HepG2 (cell line): Measurements from ENCODE around the gene HAP1. TPM values are rescaled to one million over a fixed set of nuclear protein-coding genes. Genes with fewer than 3 reads are reported as not detected.

ENCODE experiments used
- ADNP ChIP-seq: sonication (generic); formaldehyde crosslinking; IDR thresholded peaks from 2 replicates; pipeline ENCODE4 v1.4.0; 2020; ENCODE audit warnings: missing genetic modification reagents
- CC2D1A ChIP-seq: sonication (generic); formaldehyde crosslinking; IDR thresholded peaks from 2 replicates; pipeline ENCODE4 v1.8.1; 2023; ENCODE audit warnings: mild to moderate bottlenecking, missing genetic modification reagents
- FOXO1 ChIP-seq: sonication (generic); formaldehyde crosslinking; IDR thresholded peaks from 2 replicates; pipeline ENCODE4 v1.4.0; 2020; ENCODE audit warnings: missing genetic modification reagents
- GPN1 ChIP-seq: sonication (generic); formaldehyde crosslinking; IDR thresholded peaks from 2 replicates; pipeline ENCODE4 v1.5.1; 2020; ENCODE audit warnings: missing genetic modification reagents, borderline replicate concordance
- HMGA1 ChIP-seq: sonication (generic); formaldehyde crosslinking; conservative IDR thresholded peaks from 2 replicates; pipeline ENCODE4 v1.4.0; 2020; ENCODE audit warnings: missing genetic modification reagents
- HNRNPK ChIP-seq: fragments of 200-400 bp; formaldehyde crosslinking; IDR thresholded peaks from 2 replicates; pipeline ENCODE4 v1.6.1; 2018; ENCODE audit warnings: low read length, low read depth, moderate library complexity, mild to moderate bottlenecking; ENCODE audit not compliant: poor library complexity, severe bottlenecking
- HNRNPLL ChIP-seq: fragments of 200-400 bp; formaldehyde crosslinking; IDR thresholded peaks from 2 replicates; pipeline ENCODE4 v1.6.1; 2017; ENCODE audit warnings: mild to moderate bottlenecking, low read depth, low read length; ENCODE audit not compliant: poor library complexity, severe bottlenecking
- HOXA5 ChIP-seq: sonication (generic); formaldehyde crosslinking; IDR thresholded peaks from 2 replicates; pipeline ENCODE4 v1.4.0; 2020; ENCODE audit warnings: missing genetic modification reagents
- RARA ChIP-seq: IDR thresholded peaks from 2 replicates; pipeline ENCODE4 v1.6.1; 2016; ENCODE audit warnings: missing genetic modification reagents, missing compliant biosample characterization
- SRSF9 ChIP-seq: fragments of 200-400 bp; formaldehyde crosslinking; IDR thresholded peaks from 2 replicates; pipeline ENCODE4 v1.6.1; 2018; ENCODE audit warnings: borderline replicate concordance, mild to moderate bottlenecking, low read depth, low read length; ENCODE audit not compliant: insufficient read depth, poor library complexity, severe bottlenecking
- TARDBP ChIP-seq: sonication (generic); formaldehyde crosslinking; IDR thresholded peaks from 2 replicates; pipeline ENCODE4 v1.8.0; 2022; ENCODE audit warnings: mild to moderate bottlenecking, missing genetic modification reagents
- TEAD3 ChIP-seq: optimal IDR thresholded peaks from 2 replicates; pipeline ENCODE3; 2016; ENCODE audit warnings: borderline replicate concordance
- TP53 ChIP-seq: sonication (generic); formaldehyde crosslinking; conservative IDR thresholded peaks from 2 replicates; pipeline ENCODE4 v1.4.0; 2020; ENCODE audit warnings: missing genetic modification reagents
- XRCC5 ChIP-seq: fragments of 200-400 bp; formaldehyde crosslinking; optimal IDR thresholded peaks from 2 replicates; pipeline ENCODE3; 2017; ENCODE audit warnings: mild to moderate bottlenecking, low read length
- ZMAT3 ChIP-seq: sonication (generic); formaldehyde crosslinking; conservative IDR thresholded peaks from 2 replicates; pipeline ENCODE4 v1.7.0; 2021; ENCODE audit warnings: missing genetic modification reagents
- ZNF549 ChIP-seq: sonication (generic); formaldehyde crosslinking; IDR thresholded peaks from 2 replicates; pipeline ENCODE4 v1.5.0; 2020; ENCODE audit warnings: missing genetic modification reagents
- ZNF639 ChIP-seq: conservative IDR thresholded peaks from 2 replicates; pipeline ENCODE4 v1.6.1; 2018; ENCODE audit warnings: missing genetic modification reagents
- ZNF850 ChIP-seq: sonication (generic); formaldehyde crosslinking; conservative IDR thresholded peaks from 2 replicates; pipeline ENCODE4 v1.9.0; 2021; ENCODE audit warnings: mild to moderate bottlenecking, missing genetic modification reagents
- polyA plus RNA-seq, 8 experiments: library from polyadenylated mRNA; depleted of rRNA in 3 of 8; stranded (reverse) in 7 of 8; unstranded in 1 of 8; fragments of >200 nt; fragmentation: Illumina TruSeq in 4 of 8; extraction: Trizol in 4 of 8; gene quantifications; 2 replicates each; pipeline versions ENCODE4 v1.2.1 to v1.2.3, GENCODE V29; 2011 to 2016; ENCODE audit warnings: low read depth in 4 of 8, missing spikeins in 1 of 8, mixed read lengths in 1 of 8; ENCODE audit not compliant: insufficient read depth in 1 of 8
- total RNA-seq, 5 experiments: library from RNA; depleted of rRNA; stranded (reverse); fragments of >200 nt; fragmentation: Illumina TruSeq; extraction: Trizol; gene quantifications; 2 replicates each; pipeline ENCODE4 v1.2.3, GENCODE V29; 2016; ENCODE audit warnings: low read depth in 1 of 5
- TF ChIP-seq, protein P1 (sequence below): sonication (generic); formaldehyde crosslinking; IDR thresholded peaks from 2 replicates; pipeline ENCODE4 v1.4.0; 2020; ENCODE audit warnings: missing genetic modification reagents
- TF ChIP-seq, protein P2 (sequence below): sonication (generic); formaldehyde crosslinking; IDR thresholded peaks from 2 replicates; pipeline ENCODE4 v1.4.0; 2020; ENCODE audit warnings: mild to moderate bottlenecking, missing genetic modification reagents

The HAP1 gene
- total and polyA plus RNA-seq, 2 of the 13 experiments (the other 11 are each of a cell fraction or from before 2014, with no cell fraction given) = 0.07 TPM

- TF ChIP-seq, protein P1, sequence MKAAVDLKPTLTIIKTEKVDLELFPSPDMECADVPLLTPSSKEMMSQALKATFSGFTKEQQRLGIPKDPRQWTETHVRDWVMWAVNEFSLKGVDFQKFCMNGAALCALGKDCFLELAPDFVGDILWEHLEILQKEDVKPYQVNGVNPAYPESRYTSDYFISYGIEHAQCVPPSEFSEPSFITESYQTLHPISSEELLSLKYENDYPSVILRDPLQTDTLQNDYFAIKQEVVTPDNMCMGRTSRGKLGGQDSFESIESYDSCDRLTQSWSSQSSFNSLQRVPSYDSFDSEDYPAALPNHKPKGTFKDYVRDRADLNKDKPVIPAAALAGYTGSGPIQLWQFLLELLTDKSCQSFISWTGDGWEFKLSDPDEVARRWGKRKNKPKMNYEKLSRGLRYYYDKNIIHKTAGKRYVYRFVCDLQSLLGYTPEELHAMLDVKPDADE = no peak; the same call in 1 of the 2 replicates
- TF ChIP-seq ADNP (CRISPR knock-in tag) = no peak
- peak; percentile 94 for TF ChIP-seq HOXA5
- TF ChIP-seq ZNF639 (CRISPR knock-in tag) = no peak
- TF ChIP-seq TP53 (CRISPR knock-in tag) = no peak
- no peak for TF ChIP-seq ZNF549
- TF ChIP-seq HNRNPK = no peak
- 0 out of 2 replicates have a peak, but pooled peaks have one; percentile 15 for TF ChIP-seq ZNF850
- no peak for TF ChIP-seq HMGA1
- no peak for TF ChIP-seq SRSF9
- TF ChIP-seq, protein P2, sequence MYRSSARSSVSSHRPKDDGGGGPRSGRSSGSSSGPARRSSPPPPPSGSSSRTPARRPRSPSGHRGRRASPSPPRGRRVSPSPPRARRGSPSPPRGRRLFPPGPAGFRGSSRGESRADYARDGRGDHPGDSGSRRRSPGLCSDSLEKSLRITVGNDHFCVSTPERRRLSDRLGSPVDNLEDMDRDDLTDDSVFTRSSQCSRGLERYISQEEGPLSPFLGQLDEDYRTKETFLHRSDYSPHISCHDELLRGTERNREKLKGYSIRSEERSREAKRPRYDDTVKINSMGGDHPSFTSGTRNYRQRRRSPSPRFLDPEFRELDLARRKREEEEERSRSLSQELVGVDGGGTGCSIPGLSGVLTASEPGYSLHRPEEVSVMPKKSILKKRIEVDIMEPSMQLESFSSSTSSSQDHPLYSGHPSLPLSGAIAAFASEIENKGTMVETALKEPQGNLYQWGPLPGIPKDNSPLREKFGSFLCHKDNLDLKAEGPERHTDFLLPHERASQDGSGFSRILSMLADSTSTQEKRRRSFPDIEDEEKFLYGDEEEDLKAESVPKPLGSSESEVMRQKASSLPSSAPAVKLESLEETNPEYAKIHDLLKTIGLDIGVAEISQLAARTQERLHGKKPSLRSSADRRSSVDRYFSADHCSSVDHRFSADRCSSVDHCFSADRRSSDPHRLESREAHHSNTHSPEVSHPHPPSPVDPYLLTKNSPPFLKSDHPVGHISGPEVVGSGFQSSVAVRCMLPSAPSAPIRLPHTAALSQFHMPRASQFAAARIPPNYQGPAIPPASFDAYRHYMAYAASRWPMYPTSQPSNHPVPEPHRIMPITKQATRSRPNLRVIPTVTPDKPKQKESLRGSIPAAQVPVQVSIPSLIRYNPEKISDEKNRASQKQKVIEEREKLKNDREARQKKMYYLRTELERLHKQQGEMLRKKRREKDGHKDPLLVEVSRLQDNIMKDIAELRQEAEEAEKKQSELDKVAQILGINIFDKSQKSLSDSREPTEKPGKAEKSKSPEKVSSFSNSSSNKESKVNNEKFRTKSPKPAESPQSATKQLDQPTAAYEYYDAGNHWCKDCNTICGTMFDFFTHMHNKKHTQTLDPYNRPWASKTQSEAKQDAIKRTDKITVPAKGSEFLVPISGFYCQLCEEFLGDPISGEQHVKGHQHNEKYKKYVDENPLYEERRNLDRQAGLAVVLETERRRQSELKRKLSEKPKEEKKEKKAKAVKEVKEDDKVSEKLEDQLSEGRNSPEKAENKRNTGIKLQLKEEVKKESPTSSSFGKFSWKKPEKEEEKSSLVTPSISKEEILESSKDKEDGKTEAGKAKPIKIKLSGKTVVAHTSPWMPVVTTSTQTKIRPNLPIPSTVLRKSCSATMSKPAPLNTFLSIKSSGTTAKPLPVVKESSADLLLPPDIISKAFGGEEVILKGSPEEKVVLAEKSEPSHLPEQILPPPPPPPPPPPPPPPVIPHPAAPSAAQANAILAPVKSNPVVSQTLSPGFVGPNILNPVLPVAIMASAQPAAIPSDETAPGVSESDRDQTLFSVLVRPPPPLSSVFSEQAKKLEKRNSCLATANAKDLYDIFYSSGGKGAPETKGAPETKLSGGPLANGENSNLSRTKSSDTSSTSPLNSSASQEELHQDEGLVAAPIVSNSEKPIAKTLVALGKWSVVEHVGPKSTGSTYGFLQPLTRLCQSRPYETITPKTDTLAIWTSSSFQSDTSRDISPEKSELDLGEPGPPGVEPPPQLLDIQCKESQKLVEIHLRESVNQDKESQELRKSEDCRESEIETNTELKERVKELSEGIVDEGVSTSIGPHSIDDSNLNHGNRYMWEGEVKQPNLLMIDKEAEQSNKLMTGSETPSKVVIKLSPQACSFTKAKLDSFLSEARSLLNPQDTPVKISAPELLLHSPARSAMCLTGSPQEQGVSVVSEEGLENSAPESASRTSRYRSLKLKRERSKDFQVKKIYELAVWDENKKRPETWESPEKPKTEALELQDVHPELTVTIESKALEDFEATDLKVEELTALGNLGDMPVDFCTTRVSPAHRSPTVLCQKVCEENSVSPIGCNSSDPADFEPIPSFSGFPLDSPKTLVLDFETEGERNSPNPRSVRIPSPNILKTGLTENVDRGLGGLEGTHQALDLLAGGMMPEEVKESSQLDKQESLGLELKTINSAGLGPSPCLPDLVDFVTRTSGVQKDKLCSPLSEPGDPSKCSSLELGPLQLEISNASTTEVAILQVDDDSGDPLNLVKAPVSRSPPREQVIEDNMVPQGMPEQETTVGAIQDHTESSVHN (CRISPR knock-in tag) = no peak
- no peak for TF ChIP-seq TEAD3
- no peak for TF ChIP-seq ZMAT3 (CRISPR knock-in tag)
- peak; percentile 41 for TF ChIP-seq TARDBP (CRISPR knock-in tag)
- no peak for TF ChIP-seq CC2D1A (CRISPR knock-in tag)
- no peak for TF ChIP-seq XRCC5
- no peak for TF ChIP-seq FOXO1 (CRISPR knock-in tag)
- TF ChIP-seq GPN1 (CRISPR knock-in tag) = no peak
- TF ChIP-seq HNRNPLL = peak; percentile 56
- TF ChIP-seq RARA (CRISPR knock-in tag) = no peak
These were observed 44.7 kb downstream of the HAP1 start (continued) for GRCh38 chr17:41689497-41690299.
